Hematopoietic multipotent progenitor cell treated with erythropoietin and hydrocortisone succinate and interleukin-3 and kit ligand, for 17 days (in vitro differentiated cells): ENCODE measurements around the gene HSPA9.
"Not testable (repeated sequence)": the region's sequence is repeated elsewhere in the genome, so short reads cannot be mapped to it uniquely, and the experiment has no call there.

Experiments used
- DNase-seq: peaks from one replicate; pipeline ENCODE4 v3.0.0-alpha.2; 2015; ENCODE audit warnings: low spot score

Gene HSPA9

DNA sequence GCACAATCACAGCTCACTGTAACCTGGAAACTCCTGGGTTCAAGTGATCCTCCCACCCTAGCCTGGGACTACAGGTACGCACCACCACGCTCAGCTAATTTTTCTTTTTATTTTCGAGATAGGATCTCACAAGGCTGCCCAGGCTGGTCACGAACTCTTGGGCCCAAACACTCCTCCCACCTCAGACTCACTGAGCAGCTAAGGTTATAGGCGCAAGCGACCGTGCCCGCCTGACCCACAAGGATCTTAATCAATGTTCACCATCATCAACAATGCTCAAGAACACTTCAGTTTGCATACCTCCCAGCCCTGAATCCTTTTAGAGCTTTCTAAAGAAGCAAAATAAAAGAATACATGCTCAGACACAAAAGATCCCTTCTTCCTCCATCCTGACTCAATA lies 45.4 kb downstream of the HSPA9 start:
- no peak for DNase-seq

DNA sequence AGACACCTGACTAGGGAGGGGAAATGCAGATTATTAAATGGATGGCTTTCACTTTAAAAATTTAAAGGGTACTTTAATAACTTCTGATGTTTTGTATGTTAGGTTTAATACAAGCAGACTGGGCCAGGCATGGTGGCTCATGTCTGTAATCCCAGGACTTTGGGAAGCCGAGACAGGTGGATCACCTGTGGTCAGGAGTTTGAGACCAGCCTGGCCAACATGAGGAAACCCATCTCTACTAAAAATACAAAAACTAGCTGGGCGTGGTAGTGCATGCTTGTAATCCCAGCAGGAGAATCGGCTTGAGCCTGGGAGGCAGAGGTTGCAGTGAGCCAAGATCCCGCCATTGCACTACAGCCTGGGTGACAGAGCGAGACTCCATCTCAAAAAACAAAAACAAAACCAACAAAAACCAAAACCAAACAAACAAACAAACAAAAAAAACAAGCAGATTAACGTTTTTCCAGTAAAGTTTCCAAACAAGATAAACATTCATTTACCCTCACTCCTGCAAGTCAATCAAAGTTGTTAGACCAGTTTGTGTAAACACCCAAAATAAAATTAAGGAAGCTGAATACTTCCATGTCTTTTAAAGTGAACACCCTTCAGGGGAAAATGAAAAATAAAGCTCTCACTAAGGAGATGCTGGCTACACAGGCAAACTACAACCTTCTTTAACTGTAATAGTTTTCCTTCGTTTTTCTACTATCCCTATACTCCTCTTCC lies 46.3 kb downstream of the HSPA9 start:
- DNase-seq, result no peak

DNA sequence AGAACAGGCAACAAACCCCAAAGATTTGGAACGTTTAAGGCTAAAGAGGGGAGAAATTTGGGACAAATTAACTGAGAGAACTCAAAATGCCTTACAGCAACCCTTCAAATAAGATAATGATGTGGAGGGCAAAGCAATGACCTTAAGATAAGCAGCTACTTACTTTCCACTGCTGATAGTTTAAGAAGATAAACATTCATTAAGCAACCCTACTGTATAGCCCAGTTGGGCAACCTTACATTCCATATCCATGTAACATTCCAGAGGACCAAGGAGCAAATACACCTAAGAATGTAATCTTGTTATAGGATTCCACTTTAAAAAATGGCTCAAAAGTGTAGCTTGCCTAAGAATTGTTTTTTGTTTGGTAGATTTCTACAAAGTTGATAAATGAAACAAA lies 47.0 kb downstream of the HSPA9 start:
- DNase-seq, result no peak

DNA sequence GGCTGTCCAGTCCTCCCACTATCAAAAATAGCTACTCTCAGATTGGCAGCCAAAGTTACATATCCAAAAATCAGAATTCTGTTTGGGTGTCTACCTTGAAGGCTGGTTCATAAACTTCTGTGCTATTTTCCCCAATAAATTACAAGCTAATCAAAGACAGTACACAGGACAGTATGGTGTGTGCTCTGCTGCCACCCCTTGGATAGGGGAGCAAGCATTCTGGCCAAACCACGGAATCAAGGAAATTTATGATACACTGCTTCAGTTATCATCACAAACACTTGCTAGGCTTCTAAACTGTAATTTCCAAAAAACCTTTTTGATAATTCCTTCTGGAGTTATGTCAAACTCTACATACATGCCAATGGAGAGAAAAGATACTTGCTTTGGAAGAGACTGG lies 48.0 kb downstream of the HSPA9 start:
- DNase-seq, result no peak

DNA sequence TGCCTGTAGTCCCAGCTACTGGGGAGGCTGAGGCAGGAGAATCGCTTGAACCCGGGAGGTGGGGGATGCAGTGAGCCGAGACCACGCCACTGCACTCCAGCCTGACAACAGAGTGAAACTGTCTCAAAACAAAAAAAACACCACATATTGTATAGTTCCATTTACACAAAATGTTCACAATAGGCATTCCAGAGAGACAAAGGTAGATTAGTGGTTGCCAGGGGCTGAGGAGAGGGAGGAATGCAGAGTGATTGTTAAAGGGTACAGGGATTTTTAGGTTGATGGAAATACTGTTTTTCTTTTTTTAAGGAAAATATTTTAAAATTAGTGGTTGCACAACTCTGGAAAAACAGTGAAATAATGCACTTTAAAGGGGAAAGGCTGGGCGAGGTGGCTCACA lies 51.8 kb downstream of the HSPA9 start:
- DNase-seq, result no peak

DNA sequence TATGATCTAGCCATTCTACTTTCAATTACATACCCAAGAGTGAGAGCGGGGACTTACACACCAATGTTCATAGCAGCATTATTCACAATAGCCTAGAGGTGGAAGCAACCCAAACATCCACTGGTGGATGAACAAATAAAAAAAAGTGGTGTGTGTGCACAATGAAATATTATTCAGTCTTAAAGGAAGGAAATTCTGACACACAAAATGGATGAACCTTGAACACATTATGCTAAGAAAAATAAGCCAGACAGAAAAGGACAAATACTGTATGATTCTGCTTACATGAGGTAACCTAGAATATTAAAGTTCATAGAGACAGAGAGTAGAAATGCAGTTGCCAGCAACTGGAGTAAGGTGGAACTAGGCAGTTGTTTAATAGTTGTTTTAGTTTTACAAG lies 54.2 kb downstream of the HSPA9 start:
- no peak for DNase-seq

DNA sequence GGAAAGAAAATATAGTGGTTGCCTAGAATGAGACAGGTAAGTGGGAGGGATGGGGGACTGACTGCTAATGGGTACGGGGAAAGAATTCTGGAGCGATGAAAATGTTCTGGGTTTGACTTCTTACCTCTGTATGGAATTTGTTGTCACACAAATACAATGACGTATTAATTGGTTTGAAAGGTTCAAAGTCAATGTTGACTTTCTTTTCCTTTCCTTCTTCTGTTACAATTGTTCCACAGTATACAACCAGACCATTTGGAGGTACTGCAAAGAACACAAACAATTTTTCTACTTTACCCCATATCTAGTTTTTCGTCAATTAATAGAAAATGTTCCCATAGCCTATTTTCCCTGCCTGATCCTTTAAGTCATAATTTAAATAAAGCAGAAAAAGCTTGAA lies 57.8 kb downstream of the HSPA9 start:
- DNase-seq, result no peak

DNA sequence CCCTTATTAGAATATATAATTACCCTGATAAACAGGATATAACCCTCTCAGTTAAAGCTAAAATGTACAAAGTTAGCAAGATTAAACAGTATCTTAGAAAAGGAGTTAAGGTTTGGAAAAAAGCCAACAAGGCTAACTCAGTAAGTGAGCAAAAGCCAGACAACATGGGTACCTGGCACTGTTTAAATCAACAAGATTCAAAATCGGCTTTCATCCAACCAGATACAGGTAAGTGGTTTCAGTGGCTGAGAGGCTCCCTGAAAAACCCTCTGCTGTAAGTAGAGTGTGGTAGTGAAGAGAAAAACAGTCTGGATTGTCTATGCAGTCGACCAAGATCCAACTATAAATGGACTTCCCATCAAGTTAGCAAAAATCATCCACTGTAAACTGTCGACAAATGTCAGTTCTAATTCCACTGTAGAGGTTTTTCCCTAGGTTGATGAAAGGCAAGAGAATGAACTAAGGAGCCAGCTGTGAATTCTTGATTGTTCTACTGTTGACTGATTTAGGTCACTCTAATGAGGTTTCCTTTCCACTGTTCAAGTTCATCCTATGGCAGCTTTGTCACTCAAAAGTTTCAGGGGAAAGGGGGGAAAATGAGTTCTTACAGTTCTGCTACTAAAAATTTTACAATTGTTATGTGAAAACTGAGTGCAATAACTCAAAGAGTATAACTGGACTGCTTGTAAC lies 59.5 kb downstream of the HSPA9 start:
- DNase-seq, result no peak

DNA sequence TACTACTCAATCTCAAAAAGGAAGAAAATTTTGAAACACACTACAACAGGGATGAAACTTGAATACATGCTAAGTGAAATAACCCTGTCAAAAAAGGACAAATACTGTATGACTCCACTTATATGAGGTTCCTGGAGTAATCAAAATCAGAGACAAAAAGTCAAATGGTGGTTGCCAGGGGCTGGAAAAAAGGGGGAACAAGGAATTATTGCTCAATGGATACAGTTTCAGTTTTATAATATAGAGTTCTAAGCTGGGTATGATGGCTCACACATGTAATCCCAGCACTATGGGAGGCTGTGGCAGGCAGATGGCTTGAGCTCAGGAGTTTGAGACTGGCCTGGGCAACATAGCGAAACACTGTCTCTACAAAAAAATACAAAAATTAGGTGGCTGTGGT lies 61.2 kb downstream of the HSPA9 start:
- no peak for DNase-seq

DNA sequence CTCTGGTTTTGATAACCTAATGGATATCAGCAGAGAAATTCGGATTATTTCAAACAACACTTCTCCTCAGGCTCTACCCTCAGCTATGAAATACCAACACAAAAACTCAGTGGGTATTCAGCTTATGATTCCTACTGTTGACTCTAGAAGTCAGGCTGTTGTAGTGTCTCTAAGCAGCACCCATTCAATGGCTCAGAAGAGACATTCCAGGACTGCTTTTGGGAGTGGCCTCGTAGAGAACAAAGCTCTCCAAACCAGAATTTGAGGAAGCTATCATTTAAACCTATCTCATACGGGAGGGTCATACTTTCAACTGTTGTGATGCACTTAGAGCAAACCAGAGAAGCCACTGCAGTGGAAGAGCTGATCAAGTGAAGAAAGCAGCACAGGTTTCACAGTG lies 66.2 kb downstream of the HSPA9 start:
- no peak for DNase-seq

DNA sequence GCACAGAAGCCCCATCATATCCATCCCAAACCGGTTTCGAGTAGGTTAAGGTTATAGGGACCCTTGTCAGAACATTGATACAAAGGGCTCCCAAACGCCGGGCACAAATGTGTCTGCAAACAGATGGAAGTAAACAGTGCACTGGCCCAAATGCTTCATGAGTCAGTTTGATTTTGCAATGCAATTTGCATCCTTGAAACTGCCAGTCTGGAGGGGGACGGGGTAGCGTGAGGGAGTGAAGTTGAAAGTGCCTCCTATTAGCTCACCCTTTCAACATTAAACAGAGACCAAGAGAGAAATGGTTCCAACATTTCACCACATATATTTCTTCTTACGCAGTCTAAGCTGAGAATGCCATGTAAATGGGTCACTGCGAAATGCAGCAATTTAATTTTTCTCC lies 67.7 kb downstream of the HSPA9 start:
- not testable (repeated sequence) for DNase-seq

DNA sequence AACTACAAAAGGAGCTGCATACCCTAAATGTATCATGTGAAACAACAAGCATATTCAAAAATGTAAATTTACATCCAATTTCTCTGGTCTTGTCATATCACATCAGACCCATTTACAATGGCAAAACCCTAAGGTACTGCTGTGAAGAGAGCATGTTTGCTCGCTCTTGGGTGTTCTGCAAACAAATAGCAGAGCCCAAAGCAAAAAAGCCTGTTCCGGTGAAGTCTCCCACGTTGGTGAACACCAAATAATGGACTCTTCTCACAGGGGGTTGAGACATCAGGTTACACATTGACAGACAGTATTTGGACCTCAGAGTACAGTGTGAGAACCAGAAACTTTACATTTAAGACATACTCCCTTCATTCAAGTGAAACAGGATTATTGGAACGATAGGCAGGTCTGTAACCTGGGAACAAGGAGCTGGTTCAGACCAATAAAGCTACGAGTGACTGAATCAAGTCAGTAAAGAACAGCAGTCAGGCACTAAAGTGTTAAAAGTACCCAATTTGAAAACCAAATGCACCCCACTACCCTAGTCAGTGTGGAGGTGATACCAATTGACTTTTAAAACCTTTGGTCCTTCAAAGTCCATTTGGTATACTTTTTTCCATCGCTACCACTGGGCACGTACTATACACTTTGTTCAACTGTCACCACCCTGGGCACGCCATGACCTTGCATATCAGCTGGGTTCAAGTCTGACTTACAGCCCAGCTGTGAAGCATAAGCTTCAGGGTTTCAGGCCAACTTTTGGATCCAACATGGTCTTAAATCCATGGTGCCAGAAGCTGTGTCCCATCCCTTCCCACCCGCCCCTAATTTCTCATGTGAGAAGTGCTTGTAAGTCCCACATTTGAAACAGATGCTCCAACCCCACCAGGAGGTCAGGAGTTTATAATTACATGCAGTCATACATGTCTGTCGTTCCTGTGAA lies 68.6 kb downstream of the HSPA9 start:
- no peak for DNase-seq

DNA sequence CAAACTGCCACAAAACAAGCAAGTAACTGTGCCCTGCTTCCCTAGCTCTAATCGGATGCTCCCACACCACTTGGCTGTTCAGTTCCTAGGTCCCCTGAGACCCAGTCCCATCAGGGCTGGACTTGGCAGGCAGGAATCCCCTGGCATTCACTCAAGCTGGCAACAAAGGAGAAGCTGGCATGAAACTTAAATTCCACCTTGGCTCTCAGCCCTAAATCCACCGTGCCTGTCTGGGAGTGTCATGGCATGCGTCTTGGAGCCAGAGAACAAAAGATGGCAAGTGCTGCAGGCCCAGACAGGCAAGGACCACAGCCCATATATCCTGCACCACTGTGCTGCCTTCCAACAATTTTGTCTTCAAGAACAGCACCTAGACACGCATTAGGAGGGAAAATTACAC lies 70.4 kb downstream of the HSPA9 start:
- DNase-seq, result no peak
